Omental fat pad (tissue), 4 donors: Measurements from ENCODE around the gene SYTL1. TPM values are rescaled to one million over a fixed set of nuclear protein-coding genes. Genes with fewer than 3 reads are reported as not detected.
"Not testable (repeated sequence)": the region's sequence is repeated elsewhere in the genome, so short reads cannot be mapped to it uniquely, and the experiment has no call there.

Experiments used
- ATAC-seq: fragments of 150-250 bp; one replicate; pipeline ENCODE4 v1.9.1; 2016; ENCODE audit warnings: mild to moderate bottlenecking, moderate library complexity; ENCODE audit not compliant: low FRiP score
- DNase-seq: peaks from one replicate; pipeline ENCODE4 v3.0.0-alpha.2; 2019; ENCODE audit warnings: low spot score
- CTCF ChIP-seq, 3 donors: fragments of 450-650 bp; IDR thresholded peaks; one replicate each; pipeline ENCODE4 v1.5.1; 2016 to 2017; ENCODE audit warnings: antibody characterized with exemption in 3 of 3, mild to moderate bottlenecking in 3 of 3, moderate library complexity in 2 of 3
- total RNA-seq, 4 donors: library from RNA; depleted of rRNA; stranded (reverse); fragments of >200 nt; gene quantifications; one replicate each; pipeline ENCODE4 v1.1.0, GENCODE V29; 2016

The SYTL1 gene
- total RNA-seq, 4 donors from 2014 or later: 1.2 to 4.3 (median 1.9) TPM

GRCh38 chr1:27379564-27380122 is 37.8 kb downstream of the SYTL1 start:
- ATAC-seq (no peak), DNase-seq (no peak)
- no peak for TF ChIP-seq CTCF (IDR thresholded peaks at IDR 0.05)

GRCh38 chr1:27380224-27380623 is 38.4 kb downstream of the SYTL1 start:
- DNase-seq (no peak), ATAC-seq (no peak)
- no peak for TF ChIP-seq CTCF (IDR thresholded peaks at IDR 0.05)

GRCh38 chr1:27380766-27381733 is 39.2 kb downstream of the SYTL1 start:
- DNase-seq: no peak
- ATAC-seq: no peak
- TF ChIP-seq CTCF (IDR thresholded peaks at IDR 0.05): no peak

- TF ChIP-seq CTCF (IDR thresholded peaks at IDR 0.05): no peak
- ATAC-seq: no peak
- DNase-seq: no peak
Measured at GRCh38 chr1:27381969-27382762, 40.3 kb downstream of the SYTL1 start.

- no peak for TF ChIP-seq CTCF (IDR thresholded peaks at IDR 0.05)
- ATAC-seq (no peak), DNase-seq (no peak)
Measured at GRCh38 chr1:27383039-27383605, 41.3 kb downstream of the SYTL1 start, which contains the start of gene CD164L2. Gene CD164L2 (minus strand): TSS chr1:27383333. CDS start chr1:27383239, 94 bp downstream.

- no peak for DNase-seq
- no peak for TF ChIP-seq CTCF (IDR thresholded peaks at IDR 0.05)
- ATAC-seq: no peak
Measured at GRCh38 chr1:27383661-27384060, 41.8 kb downstream of the SYTL1 start.

GRCh38 chr1:27384797-27385196 is 43.0 kb downstream of the SYTL1 start:
- DNase-seq, ATAC-seq: not testable (repeated sequence)
